ENCODE data around the gene ADAMTS6.
"Not testable (repeated sequence)": the region's sequence is repeated elsewhere in the genome, so short reads cannot be mapped to it uniquely, and the experiment has no call there.

ADAMTS6 gene

DNA sequence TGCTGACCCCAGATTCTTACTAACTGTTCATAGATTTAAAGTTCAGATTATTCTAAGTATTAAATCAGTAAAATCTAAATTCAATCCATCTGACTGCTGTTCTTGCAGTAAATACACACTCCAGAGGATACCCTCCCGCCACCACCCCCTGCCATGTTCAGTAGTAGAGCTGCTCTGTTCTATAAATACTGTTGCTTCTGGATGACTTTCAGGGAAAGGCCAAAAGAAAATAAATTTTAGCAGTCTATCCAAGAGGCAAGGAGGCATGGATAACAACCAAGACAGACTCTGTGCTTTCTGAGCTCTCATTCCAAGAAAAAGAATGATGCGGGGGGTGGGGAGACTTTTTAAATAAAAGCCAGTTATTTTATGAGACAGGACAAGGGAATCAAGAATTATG, 115.1 kb downstream of the ADAMTS6 start:
- no peak for DNase-seq (ENCODE audit: low read depth)

DNA sequence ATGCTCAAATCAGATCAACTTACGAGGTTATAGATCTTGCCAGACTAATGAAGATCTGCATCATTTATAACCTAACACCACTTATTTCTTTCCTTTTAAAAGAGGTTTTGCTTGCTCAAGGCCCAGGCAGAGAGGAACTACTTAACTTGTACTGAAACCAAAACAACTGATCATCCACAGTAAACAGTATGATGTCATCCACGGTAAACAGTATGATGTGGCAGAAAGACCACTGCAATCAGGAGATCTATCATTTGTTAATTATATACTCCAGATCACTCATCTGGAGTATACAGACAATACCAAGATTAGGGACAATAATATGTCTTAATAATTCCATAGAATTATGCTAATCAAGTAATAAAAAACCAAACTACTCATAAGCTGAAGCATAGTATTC, 116.8 kb downstream of the ADAMTS6 start:
- peak; percentile 21 for DNase-seq (ENCODE audit: low read depth)

DNA sequence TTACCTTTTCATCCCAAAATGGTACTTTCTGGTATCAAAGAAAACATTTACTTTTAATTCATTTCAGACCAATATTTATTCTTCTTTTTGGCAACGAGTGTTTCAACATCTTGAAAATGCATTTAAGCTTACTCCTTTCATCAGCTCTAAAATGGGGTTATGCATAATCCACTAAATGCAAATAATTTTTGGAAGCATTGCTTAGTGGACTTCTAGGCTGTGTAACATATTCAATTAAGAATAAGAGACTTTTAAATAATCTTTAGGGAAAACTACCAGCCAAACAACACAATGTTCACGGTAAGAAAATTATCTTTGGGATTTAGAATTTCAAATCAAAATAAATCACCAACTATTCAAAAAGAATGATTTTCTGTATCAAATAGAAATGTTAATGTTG, 118.2 kb downstream of the ADAMTS6 start:
- no peak for DNase-seq (ENCODE audit: low read depth)

DNA sequence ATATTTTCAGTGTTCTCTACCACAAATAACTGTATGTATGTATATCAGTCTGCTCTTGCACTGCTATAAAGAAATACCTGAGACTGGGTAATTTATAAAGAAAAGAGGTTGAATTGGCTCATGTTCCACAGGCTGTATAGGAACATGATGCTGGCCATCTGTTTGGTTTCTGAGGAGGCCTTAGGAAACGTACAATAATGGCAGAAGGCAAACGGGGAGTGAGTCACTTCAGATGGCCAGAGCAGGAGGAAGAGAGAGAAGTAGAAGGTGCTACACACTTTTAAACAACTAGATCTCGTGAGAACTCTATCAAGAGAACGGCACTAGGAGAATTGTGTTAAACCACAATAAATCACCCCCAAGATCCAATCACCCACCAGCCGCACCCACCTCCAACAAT, 121.7 kb downstream of the ADAMTS6 start:
- DNase-seq (ENCODE audit: low read depth), result peak; percentile 7

DNA sequence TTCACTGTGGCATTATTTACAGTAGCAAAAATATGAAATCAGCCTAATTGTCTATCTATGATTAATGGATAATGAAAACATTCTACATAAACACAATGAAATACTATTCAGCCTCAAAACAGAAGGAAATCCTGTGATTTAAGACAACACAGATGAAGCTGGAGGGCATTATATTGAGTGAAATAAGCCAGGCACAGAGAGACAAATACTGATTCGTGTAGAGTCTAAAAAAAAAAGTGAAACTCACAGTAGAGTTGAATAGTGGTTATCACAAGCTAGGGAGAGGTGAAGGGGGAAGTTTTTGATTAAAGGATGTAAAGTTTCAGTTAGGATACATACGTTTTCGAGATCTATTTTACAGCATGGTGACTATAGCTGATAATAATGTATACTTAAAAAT, 122.2 kb downstream of the ADAMTS6 start:
- DNase-seq (ENCODE audit: low read depth), result no peak

DNA sequence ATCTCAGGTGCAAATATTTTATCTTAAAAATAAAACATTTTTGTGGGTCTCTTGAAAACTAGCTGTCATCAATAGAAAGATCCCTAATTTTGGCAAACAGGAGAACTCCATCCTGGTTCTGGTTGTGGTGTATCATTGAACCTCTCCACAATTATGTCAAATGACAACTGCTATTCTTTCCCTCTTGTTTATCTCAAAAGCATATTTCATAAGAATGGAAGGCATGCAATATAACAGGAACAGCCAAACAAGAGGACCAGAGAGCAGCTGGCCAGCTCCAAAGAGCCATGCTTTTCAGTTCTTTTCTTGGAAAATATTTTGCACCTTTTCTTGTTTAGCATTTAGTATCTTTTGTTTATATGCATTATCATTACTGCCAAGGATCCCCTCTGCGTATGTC, 125.4 kb downstream of the ADAMTS6 start:
- peak; percentile 15 for DNase-seq (ENCODE audit: low read depth)

DNA sequence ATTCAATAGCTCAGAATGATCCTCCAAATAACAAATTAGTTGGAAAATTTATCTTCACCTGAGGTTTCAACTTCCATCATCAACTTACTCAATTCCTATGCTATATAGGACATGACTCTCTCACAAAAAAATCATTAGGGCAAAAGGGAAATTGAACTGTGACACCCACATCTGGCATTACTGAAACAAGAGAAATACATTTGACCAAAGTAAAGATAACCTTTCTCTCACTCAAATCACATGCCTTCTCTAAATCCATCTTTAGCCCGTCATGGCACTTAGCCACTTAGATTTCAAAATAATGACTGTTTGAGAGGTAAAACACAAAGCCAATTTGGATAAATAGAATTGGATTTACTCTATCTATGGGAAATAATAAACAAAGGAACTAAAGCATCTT, 126.4 kb downstream of the ADAMTS6 start:
- no peak for DNase-seq (ENCODE audit: low read depth)

DNA sequence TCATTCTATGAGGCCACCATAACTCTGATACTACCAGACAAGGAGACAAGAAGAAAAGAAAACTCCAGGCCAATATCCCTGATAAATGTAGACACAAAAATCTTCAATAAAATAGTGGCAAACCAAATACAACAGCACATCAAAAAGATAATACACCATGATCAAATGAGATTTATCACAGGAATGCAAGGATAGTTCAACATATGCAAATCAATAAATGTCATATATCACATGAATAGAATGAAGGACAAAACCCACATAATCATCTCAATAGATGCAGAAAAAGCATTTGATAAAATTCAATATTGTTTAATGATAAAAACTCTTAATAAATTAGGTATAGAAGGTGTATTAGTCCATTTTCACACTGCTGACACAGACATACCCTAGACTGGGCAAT, 139.9 kb downstream of the ADAMTS6 start:
- DNase-seq (ENCODE audit: low read depth), result no peak

DNA sequence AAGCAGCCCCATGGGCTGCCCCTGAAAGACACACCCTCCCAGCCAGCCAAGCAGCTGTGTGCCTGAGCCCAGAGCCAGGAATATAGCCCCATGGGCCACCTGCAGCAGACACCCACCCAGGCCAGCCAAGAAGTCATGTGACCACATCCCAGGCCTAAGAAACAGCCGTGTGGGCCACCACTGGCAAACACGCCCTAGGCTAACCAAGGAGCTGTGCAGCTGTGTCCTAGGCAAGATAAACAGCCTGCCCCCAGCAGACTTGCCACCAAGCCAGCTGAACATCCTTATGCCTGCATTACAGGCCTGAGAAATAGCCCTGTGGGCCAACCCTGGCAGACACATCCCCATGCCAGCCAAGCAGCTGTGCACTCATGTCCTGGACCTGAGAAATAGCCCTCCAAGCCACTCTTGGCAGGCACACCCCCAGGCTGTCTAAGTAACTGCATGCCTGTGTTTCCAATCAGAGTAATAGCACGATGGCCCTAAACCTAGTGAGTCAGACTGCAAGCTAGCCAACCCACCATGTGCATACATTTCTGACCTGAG, 143.0 kb downstream of the ADAMTS6 start:
- DNase-seq (ENCODE audit: low read depth), result no peak

DNA sequence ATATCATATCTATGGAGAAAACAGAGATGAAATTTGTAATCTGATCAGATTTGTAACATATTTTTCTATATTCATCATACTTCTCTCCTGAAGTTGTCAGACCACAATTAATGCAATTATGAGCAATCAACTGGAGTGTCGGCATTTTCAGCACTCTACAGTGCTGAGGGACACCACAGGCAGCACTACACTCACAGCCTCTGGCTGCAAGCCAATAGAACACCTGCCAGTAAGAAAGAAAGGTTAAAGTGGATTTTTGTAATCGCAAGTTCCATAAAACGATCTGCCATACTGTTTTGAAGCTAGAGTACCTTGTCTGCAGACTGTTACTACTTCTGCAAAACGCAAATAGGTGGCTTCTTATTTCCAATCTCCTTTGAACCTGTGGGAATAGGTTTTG, 147.6 kb downstream of the ADAMTS6 start:
- DNase-seq (ENCODE audit: low read depth), result no peak

DNA sequence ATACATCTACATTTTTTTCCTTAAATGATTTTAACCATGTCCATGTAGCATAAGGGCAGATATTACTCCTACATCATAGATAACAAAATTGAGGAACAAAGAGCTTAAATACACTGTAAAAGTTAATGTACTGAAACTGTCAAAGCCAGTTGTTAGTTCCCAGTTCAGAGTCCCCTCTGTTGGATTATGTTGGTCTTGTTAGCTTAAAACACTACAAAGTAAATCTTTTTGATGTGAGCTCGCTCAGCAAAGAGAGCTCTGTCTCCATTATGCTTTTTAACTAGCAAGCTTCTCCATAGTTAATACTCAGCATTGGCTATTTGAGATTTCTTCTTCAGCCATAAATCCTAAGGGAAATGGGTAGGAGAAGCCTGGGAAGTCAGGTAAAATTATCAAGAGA, 149.1 kb downstream of the ADAMTS6 start:
- DNase-seq (ENCODE audit: low read depth), result no peak

DNA sequence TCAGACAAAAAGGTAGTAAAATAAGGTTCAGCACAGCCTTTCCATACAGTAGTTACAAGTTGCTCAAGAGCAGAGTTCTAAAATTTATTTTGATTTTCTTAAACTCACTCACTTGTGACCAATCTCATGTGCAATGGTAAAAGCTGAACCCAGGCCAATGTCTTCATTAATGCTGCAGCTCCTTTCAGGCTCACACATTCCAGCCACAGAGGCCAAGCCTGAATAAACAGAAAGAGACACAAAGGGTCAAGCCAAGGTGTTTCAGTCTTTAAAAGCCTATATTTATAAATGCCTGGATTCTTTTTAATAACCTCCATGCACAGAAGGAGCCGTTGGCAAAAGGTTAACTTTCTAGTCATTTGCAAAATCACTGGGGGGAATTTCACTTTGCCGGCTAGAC, 152.5 kb downstream of the ADAMTS6 start:
- DNase-seq (ENCODE audit: low read depth), result no peak

DNA sequence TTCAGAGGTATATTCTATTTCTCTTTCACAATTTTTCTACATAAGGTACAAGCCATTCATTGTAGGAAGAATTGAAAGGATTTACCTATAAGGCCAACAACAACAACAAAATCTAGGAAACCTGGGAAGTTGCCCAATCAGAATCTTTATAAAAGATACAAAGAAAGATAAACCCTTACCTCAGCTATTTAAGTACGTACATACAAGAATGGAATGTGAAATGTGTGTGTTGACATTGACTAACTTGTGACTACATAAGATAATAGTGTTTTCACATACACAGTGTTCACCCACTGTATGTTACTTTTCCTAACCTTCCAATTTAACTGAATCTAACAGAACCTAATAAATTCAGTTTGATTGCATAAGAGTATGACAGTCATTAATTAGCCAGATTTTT, 154.1 kb downstream of the ADAMTS6 start:
- peak; percentile 76 for DNase-seq (ENCODE audit: low read depth)

DNA sequence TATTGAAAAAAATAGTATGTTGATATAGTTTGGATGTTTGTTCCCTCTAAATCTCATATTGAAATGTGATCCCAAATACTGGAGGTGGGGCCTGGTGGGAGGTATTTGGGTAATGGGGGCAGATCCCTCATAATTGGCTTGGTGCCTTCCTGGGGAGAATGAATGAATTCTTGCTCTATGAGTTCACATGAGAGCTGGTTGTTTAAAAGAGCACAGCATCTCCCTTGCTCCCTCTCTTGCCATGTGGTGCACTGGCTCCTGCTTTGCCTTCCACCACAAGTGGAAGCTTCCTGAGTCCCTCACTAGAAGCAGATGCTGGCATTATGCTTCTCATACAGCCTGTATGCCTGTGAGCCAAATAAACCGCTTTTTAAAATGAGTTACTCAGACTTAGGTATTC, 154.8 kb downstream of the ADAMTS6 start:
- no peak for DNase-seq (ENCODE audit: low read depth)

DNA sequence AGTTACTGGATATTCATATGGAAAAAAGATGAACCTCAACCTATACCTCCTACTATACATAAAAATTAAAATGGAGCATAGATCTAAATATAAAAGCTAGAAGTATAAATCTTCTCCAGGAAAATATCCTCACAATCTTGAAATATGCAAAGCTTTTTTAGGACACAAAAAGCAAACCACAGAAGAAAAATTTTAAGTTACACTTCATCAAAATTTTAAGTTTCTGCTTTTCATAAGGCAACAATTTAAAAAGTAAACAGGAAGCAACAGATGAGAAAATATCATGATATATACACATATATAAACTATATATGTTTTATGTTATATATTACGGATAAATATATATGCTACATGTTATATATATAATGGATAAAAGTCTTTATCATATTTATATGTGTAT, 157.5 kb downstream of the ADAMTS6 start:
- DNase-seq (ENCODE audit: low read depth), result no peak

DNA sequence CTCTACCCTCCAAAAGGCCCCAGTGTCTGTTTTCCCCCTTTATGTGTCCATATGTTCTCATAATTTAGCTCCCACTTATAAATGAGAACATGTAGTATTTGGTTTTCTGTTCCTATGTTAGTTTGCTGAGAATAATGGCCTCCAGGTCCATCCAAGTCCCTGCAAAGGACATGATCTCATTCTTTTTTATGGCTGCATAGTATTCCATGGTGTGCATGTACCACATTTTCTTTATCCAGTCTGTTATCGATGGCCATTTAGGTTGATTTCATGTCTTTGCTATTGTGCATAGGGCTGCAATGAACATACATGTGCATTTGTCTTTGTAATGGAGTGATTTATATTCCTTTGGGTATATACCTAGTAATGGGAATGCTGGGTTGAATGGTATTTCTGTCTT, 161.0 kb downstream of the ADAMTS6 start:
- not testable (repeated sequence) for DNase-seq (ENCODE audit: low read depth)

DNA sequence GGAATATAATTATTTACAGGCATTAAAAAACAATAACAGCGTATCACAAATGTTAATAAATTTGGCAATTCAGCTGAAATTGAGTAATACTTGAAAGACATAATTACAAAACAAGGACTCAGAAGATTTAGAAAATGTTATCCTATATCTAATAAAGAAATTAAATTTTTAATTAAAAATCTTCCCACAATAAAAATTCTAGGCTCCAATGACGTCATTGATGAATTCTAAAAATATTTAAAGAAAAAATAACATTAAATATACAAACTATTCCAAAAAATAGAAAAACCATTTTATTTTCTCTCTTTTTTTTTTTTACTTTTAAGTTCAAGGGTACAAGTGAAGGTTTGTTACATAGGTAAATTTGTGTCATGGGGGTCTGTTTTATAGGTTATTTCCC, 161.5 kb downstream of the ADAMTS6 start:
- DNase-seq (ENCODE audit: low read depth), result no peak

DNA sequence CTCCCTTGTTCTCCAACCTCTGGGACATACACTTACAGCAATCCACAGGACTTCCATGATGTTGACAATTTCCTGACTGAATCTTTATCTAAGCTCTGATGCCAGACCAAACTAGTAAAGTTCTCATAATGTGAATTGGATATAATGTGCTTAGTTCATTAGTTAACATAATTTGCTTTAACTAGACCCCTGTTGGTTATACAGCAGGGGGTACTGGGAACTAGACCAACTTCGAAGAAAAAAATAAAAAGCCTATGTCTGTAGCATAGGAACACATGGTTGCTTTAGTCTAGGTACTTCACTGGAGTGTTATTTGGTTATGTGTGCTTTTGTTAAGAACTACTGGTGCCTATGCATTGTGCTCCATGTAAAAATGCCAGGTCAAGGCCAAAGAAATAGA, 173.8 kb downstream of the ADAMTS6 start:
- no peak for DNase-seq (ENCODE audit: low read depth)

DNA sequence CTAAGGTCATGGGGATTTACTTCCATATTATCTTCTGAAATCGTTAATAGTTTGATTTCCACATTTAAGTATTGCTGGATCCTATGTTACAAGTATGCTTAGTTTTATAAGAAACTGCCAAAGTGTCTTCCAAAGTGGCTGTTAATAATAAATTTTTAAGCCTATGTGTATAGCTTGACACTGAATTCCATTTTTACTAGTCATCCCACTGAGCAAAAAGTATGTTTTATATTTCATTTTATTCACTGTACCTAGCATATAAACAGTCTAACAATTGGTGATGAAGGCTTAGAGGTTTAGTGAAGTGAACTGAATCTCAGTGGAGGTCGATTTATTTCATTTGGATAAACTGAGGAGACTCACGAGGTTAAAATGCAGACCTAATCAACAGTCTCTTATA, 174.6 kb downstream of the ADAMTS6 start:
- no peak for DNase-seq (ENCODE audit: low read depth)

DNA sequence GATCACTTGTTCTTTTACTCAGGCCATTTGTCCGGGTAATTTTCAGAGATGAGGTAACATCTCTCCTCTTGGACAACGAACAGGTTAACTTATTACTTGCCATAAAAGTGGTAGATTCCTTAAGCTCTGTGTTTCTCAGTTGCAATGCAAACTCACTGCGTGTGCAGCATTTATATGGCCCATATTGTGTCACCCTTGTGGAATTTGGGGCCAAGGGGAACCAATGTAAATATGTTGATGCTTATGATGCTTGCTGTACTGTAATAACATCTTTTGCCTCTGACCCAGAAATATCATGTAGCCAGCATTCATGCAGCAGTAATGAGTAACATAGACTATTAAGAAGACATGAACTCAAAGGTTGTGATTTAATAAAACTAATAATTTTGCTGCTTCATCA, 175.8 kb downstream of the ADAMTS6 start:
- peak; percentile 5 for DNase-seq (ENCODE audit: low read depth)

DNA sequence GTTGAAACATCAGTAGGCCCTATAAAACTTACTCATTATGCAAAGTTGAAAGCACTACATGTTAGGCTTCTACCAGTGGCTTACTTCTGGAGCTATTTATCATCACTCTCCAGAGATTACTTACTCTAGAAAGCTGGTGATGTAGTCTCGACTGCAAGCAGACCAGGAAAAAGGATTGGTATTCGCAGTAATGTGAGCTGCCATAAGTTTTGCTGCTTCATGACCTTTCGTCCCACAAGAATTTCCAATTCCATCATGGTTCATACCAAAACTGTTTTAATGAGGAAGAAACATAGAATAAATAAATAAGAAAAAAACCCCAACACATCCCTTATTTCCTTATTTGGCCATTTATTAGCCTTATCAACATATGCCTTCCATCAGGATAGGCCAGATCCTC, 181.9 kb downstream of the ADAMTS6 start:
- peak; percentile 50 for DNase-seq (ENCODE audit: low read depth)

DNA sequence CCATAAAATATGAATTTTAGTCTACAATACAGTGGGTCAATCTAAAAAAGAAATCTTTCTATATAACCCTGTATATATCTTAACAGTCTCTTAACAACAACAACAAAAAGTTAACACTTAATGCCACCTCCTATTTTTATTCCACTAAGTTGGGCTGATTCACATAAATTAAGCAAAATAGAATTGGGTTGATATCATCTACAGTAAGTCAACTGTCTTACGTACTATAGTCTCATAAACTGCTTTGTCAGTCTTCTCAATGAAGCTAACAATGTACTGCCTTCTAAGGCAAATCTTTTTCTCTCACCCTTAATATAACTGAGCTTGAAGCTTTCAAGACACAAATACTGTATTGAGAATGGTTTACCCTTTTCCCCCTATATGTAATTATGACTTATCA, 185.7 kb downstream of the ADAMTS6 start:
- DNase-seq (ENCODE audit: low read depth), result no peak

DNA sequence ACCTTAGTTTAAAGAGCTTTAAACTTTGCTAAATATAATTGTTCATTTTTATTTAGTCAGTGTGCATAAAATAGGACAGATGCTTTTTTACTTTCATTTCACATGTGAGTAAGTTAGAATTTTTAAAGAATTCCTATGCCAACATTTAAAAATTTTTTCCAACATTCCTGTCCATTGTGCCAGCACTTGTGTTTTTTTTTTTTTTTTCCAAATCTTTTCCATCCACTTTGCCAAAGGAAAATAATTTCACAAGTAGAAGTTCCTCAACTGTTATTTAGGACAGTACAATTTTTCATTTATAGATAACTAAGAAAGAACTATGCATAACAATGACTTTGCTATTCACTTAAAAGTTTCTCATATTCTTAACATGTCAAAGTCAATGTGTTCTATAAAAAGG, 189.5 kb downstream of the ADAMTS6 start:
- DNase-seq (ENCODE audit: low read depth), result no peak

DNA sequence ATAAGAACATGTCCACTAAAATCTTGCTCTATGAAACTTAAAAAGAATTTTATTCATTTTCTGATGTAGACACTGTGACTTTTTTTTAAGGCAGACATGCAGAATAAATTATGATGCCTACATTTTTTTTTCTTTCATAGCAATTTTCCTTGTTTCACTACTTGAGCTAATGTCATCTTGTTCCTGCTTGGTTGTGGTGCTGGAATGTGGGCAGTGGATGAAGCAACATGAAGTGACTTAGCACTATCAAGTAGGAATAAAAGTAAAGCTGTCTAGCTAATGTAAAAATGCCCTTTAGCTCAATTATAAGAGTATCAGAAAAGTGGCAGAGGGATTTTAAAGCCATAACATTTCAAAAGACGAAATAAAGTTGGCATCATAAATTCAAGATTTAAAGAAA, 191.0 kb downstream of the ADAMTS6 start:
- peak; percentile 56 for DNase-seq (ENCODE audit: low read depth)

DNA sequence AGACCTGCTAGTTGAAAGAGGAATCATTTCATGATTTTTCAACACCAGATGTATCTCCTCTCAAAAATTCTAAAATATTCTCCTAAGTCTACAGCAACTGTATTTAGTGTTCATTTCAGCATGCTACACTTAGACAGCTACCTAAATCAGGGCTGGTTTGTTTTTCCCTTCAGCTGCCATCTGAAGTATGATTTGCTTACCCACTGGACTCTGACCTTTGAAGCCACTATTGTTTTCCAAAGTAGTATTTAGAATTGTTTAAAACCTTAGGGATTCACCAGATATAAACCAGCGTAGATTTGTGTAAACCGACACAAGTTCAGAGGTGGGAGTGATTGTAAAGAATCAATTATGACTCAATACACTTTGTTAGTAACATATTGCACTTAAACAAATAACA, 193.1 kb downstream of the ADAMTS6 start:
- no peak for DNase-seq (ENCODE audit: low read depth)
